Measurements from ENCODE around the gene RASAL3.

- TF ChIP-seq CTCF (IDR thresholded peaks at IDR 0.05) (no peak), EP300 (IDR thresholded peaks at IDR 0.05) (no peak)
Measured at GRCh38 chr19:15402411-15403150, 61.8 kb downstream of the RASAL3 start.

Data from esophagus muscularis mucosa (tissue), 3 donors.